ENCODE data around the gene TRMU. TPM values are rescaled to one million over a fixed set of nuclear protein-coding genes. Genes with fewer than 3 reads are reported as not detected.

TRMU gene
- total RNA-seq, 2 experiments from 2014 or later = 87.2 to 98.1 TPM

- POLR2A ChIA-PET = no interaction called here
- Mint-ChIP-seq H3K9me3 (peaks cover 3% of the 10 kb centered on the region), H3K36me3 (ENCODE audit: low read depth) (peaks cover 2% of the 10 kb centered on the region), H3K4me3 (no peak overlapping the region), H3K27ac (no peak overlapping the region), H3K4me1 (ENCODE audit: low read depth) (peaks cover 6% of the 10 kb centered on the region), H3K27me3 (peaks cover 2% of the 10 kb centered on the region)
- intact Hi-C loops (cut with micrococcal nuclease) = no loop called here
- no peak for ATAC-seq
- TF ChIP-seq CTCF (IDR thresholded peaks at IDR 0.05) = no peak
- CTCF ChIA-PET = no interaction called here
- no peak for DNase-seq
Measured at GRCh38 chr22:46365166-46365624, 29.7 kb downstream of the TRMU start.

GRCh38 chr22:46366327-46366731 is 30.8 kb downstream of the TRMU start:
- Mint-ChIP-seq H3K9me3 (no peaks in the 10 kb centered on the region), H3K4me3 (no peak overlapping the region), H3K4me1 (ENCODE audit: low read depth) (peaks cover 14% of the 10 kb centered on the region), H3K36me3 (ENCODE audit: low read depth) (no peaks in the 10 kb centered on the region), H3K27me3 (peaks cover 2% of the 10 kb centered on the region), H3K27ac (no peak overlapping the region)
- no peak for ATAC-seq
- intact Hi-C loops (cut with micrococcal nuclease) = loop anchor here (2.0 kb wide), 1 partner anchor 176 kb away; no protein-coding TSS in a partner anchor
- TF ChIP-seq CTCF (IDR thresholded peaks at IDR 0.05) = no peak
- DNase-seq = no peak
- ChIA-PET POLR2A (no interaction called here), CTCF (interaction anchor here (2.9 kb wide), 1 partner anchor 175 kb away, joined by 46 read pairs; no protein-coding TSS in a partner anchor)

GRCh38 chr22:46366801-46367706 is 31.5 kb downstream of the TRMU start:
- peak; percentile 20 for DNase-seq
- H3K4me3 Mint-ChIP-seq = peak overlapping the region; percentile 10
- peak; percentile 31 for ATAC-seq
- no peaks in the 10 kb centered on the region for H3K36me3 Mint-ChIP-seq (ENCODE audit: low read depth)
- peaks cover 21% of the 10 kb centered on the region for H3K4me1 Mint-ChIP-seq (ENCODE audit: low read depth)
- ChIA-PET POLR2A (no interaction called here), CTCF (interaction anchor here (0.7 to 2.9 kb wide), 37 partner anchors 8 to 437 kb away, joined by 3 to 46 read pairs (median 4); partner anchors contain the start of gene TRMU)
- H3K9me3 Mint-ChIP-seq = no peaks in the 10 kb centered on the region
- H3K27me3 Mint-ChIP-seq = peaks cover 2% of the 10 kb centered on the region
- intact Hi-C loops (cut with micrococcal nuclease) = loop anchor here (2.0 kb wide), 1 partner anchor 176 kb away; no protein-coding TSS in a partner anchor
- no peak overlapping the region for H3K27ac Mint-ChIP-seq
- TF ChIP-seq CTCF (IDR thresholded peaks at IDR 0.05) = no peak

GRCh38 chr22:46367707-46368191 is 32.2 kb downstream of the TRMU start:
- no peak overlapping the region for H3K27ac Mint-ChIP-seq
- peaks cover 22% of the 10 kb centered on the region for H3K4me1 Mint-ChIP-seq (ENCODE audit: low read depth)
- no peaks in the 10 kb centered on the region for H3K36me3 Mint-ChIP-seq (ENCODE audit: low read depth)
- peaks cover 2% of the 10 kb centered on the region for H3K27me3 Mint-ChIP-seq
- CTCF ChIA-PET = interaction anchor here (0.7 to 2.9 kb wide), 40 partner anchors 9 to 436 kb away, joined by 3 to 46 read pairs (median 4); partner anchors contain the start of genes CELSR1 and TRMU
- ATAC-seq = peak; percentile 76
- POLR2A ChIA-PET = no interaction called here
- intact Hi-C loops (cut with micrococcal nuclease) = loop anchor here (2.0 kb wide), 1 partner anchor 175 kb away; no protein-coding TSS in a partner anchor
- no peak overlapping the region for H3K4me3 Mint-ChIP-seq
- peak; percentile 85 for DNase-seq
- peak; percentile 84 for TF ChIP-seq CTCF (IDR thresholded peaks at IDR 0.05)
- no peaks in the 10 kb centered on the region for H3K9me3 Mint-ChIP-seq
